ENCODE data around the gene ZNHIT2. TPM values are rescaled to one million over a fixed set of nuclear protein-coding genes. Genes with fewer than 3 reads are reported as not detected.

ZNHIT2 gene
- total RNA-seq, 1 donor from 2014 or later: 8.1 TPM

GRCh38 chr11:65132238-65132987 is 14.9 kb upstream of the ZNHIT2 start:
- H3K9me3 Mint-ChIP-seq (ENCODE audit: unreplicated experiment): no peaks in the 10 kb centered on the region
- Histone ChIP-seq H3K27ac (ENCODE audit: low read depth, low read length) (no peak overlapping the region), H3K4me2 (ENCODE audit: low read length) (peak overlapping the region; percentile 98), H3K4me1 (ENCODE audit: insufficient read depth, low read length) (peaks cover 13% of the 10 kb centered on the region), H3K9me3 (ENCODE audit: insufficient read depth, low read depth, low read length) (no peaks in the 10 kb centered on the region), H3K27me3 (ENCODE audit: insufficient read depth, low read length) (no peaks in the 10 kb centered on the region), H2AFZ (ENCODE audit: low read depth, low read length) (no peak overlapping the region), H4K20me1 (ENCODE audit: insufficient read depth, low read length) (peaks cover 60% of the 10 kb centered on the region), H3K36me3 (ENCODE audit: insufficient read depth, low read length) (peaks cover 28% of the 10 kb centered on the region), H3K79me2 (ENCODE audit: insufficient read depth, low read length) (peaks cover 38% of the 10 kb centered on the region), H3K9ac (ENCODE audit: low read length) (peak overlapping the region; percentile 98), H3K4me3 (ENCODE audit: insufficient read depth, low read depth, low read length) (peak overlapping the region; percentile 3)
- peak overlapping the region; percentile 99 for H3K4me3 Mint-ChIP-seq (ENCODE audit: unreplicated experiment)
- DNase-seq (ENCODE audit: low read depth) (no peak), FAIRE-seq (no peak)
- peak overlapping the region; percentile 66 for H3K27ac Mint-ChIP-seq (ENCODE audit: unreplicated experiment)
- no peaks in the 10 kb centered on the region for H3K27me3 Mint-ChIP-seq (ENCODE audit: low read depth, unreplicated experiment)
- peaks cover 8% of the 10 kb centered on the region for H3K4me1 Mint-ChIP-seq (ENCODE audit: low read depth, unreplicated experiment)
- no peak for TF ChIP-seq EZH2 (IDR thresholded peaks at IDR 0.05; ENCODE audit: insufficient read depth, low read length)
- no peak for TF ChIP-seq CTCF (IDR thresholded peaks at IDR 0.05; ENCODE audit: insufficient read depth, low read depth, low read length)
- peaks cover 15% of the 10 kb centered on the region for H3K36me3 Mint-ChIP-seq (ENCODE audit: low read depth, unreplicated experiment)

GRCh38 chr11:65131895-65132237 is 14.4 kb upstream of the ZNHIT2 start:
- Histone ChIP-seq H2AFZ (ENCODE audit: low read depth, low read length) (no peak overlapping the region), H3K36me3 (ENCODE audit: insufficient read depth, low read length) (peaks cover 33% of the 10 kb centered on the region), H3K9ac (ENCODE audit: low read length) (peak overlapping the region; percentile 2), H3K27me3 (ENCODE audit: insufficient read depth, low read length) (no peaks in the 10 kb centered on the region), H3K9me3 (ENCODE audit: insufficient read depth, low read depth, low read length) (no peaks in the 10 kb centered on the region), H3K4me1 (ENCODE audit: insufficient read depth, low read length) (peaks cover 13% of the 10 kb centered on the region), H3K79me2 (ENCODE audit: insufficient read depth, low read length) (peaks cover 38% of the 10 kb centered on the region), H3K4me2 (ENCODE audit: low read length) (no peak overlapping the region), H3K27ac (ENCODE audit: low read depth, low read length) (no peak overlapping the region), H3K4me3 (ENCODE audit: insufficient read depth, low read depth, low read length) (no peak overlapping the region), H4K20me1 (ENCODE audit: insufficient read depth, low read length) (peaks cover 61% of the 10 kb centered on the region)
- H3K27me3 Mint-ChIP-seq (ENCODE audit: low read depth, unreplicated experiment): no peaks in the 10 kb centered on the region
- FAIRE-seq (no peak), DNase-seq (ENCODE audit: low read depth) (no peak)
- no peak overlapping the region for H3K4me3 Mint-ChIP-seq (ENCODE audit: unreplicated experiment)
- H3K9me3 Mint-ChIP-seq (ENCODE audit: unreplicated experiment): no peaks in the 10 kb centered on the region
- H3K27ac Mint-ChIP-seq (ENCODE audit: unreplicated experiment): no peak overlapping the region
- peaks cover 8% of the 10 kb centered on the region for H3K4me1 Mint-ChIP-seq (ENCODE audit: low read depth, unreplicated experiment)
- no peak for TF ChIP-seq EZH2 (IDR thresholded peaks at IDR 0.05; ENCODE audit: insufficient read depth, low read length)
- no peak for TF ChIP-seq CTCF (IDR thresholded peaks at IDR 0.05; ENCODE audit: insufficient read depth, low read depth, low read length)
- peaks cover 18% of the 10 kb centered on the region for H3K36me3 Mint-ChIP-seq (ENCODE audit: low read depth, unreplicated experiment)

GRCh38 chr11:65131417-65131776 is 13.9 kb upstream of the ZNHIT2 start:
- Histone ChIP-seq H3K4me3 (ENCODE audit: insufficient read depth, low read depth, low read length) (no peak overlapping the region), H3K27me3 (ENCODE audit: insufficient read depth, low read length) (no peaks in the 10 kb centered on the region), H3K4me2 (ENCODE audit: low read length) (no peak overlapping the region), H3K79me2 (ENCODE audit: insufficient read depth, low read length) (peaks cover 38% of the 10 kb centered on the region), H3K4me1 (ENCODE audit: insufficient read depth, low read length) (peaks cover 13% of the 10 kb centered on the region), H3K9me3 (ENCODE audit: insufficient read depth, low read depth, low read length) (no peaks in the 10 kb centered on the region), H4K20me1 (ENCODE audit: insufficient read depth, low read length) (peaks cover 64% of the 10 kb centered on the region), H3K27ac (ENCODE audit: low read depth, low read length) (no peak overlapping the region), H2AFZ (ENCODE audit: low read depth, low read length) (no peak overlapping the region), H3K36me3 (ENCODE audit: insufficient read depth, low read length) (peaks cover 37% of the 10 kb centered on the region), H3K9ac (ENCODE audit: low read length) (no peak overlapping the region)
- Mint-ChIP-seq H3K9me3 (ENCODE audit: unreplicated experiment) (no peaks in the 10 kb centered on the region), H3K36me3 (ENCODE audit: low read depth, unreplicated experiment) (peaks cover 20% of the 10 kb centered on the region), H3K27me3 (ENCODE audit: low read depth, unreplicated experiment) (no peaks in the 10 kb centered on the region), H3K4me1 (ENCODE audit: low read depth, unreplicated experiment) (peaks cover 8% of the 10 kb centered on the region), H3K4me3 (ENCODE audit: unreplicated experiment) (no peak overlapping the region), H3K27ac (ENCODE audit: unreplicated experiment) (no peak overlapping the region)
- FAIRE-seq: no peak
- DNase-seq (ENCODE audit: low read depth): no peak
- no peak for TF ChIP-seq CTCF (IDR thresholded peaks at IDR 0.05; ENCODE audit: insufficient read depth, low read depth, low read length)
- TF ChIP-seq EZH2 (IDR thresholded peaks at IDR 0.05; ENCODE audit: insufficient read depth, low read length): no peak

Measured in astrocyte (in vitro differentiated cells and primary cell).